ENCODE results near the gene MYRF.

The MYRF gene

GRCh38 chr11:61832207-61832606, 79.8 kb downstream of the MYRF start:
- no peak for DNase-seq (ENCODE audit: insufficient read length, low spot score)
- FAIRE-seq, result no peak
- TF ChIP-seq CTCF (IDR thresholded peaks at IDR 0.05; ENCODE audit: insufficient read depth, missing control alignments), result no peak

- DNase-seq (ENCODE audit: insufficient read length, low spot score) (no peak), FAIRE-seq (no peak)
- no peak for TF ChIP-seq CTCF (IDR thresholded peaks at IDR 0.05; ENCODE audit: insufficient read depth, missing control alignments)
These were observed 80.3 kb downstream of the MYRF start for GRCh38 chr11:61832754-61833153.

GRCh38 chr11:61833471-61833870, 81.0 kb downstream of the MYRF start:
- DNase-seq (ENCODE audit: insufficient read length, low spot score) (no peak), FAIRE-seq (no peak)
- no peak for TF ChIP-seq CTCF (IDR thresholded peaks at IDR 0.05; ENCODE audit: insufficient read depth, missing control alignments)

GRCh38 chr11:61833926-61834277, 81.5 kb downstream of the MYRF start:
- FAIRE-seq (no peak), DNase-seq (ENCODE audit: insufficient read length, low spot score) (no peak)
- no peak for TF ChIP-seq CTCF (IDR thresholded peaks at IDR 0.05; ENCODE audit: insufficient read depth, missing control alignments)

GRCh38 chr11:61834278-61835048, 82.0 kb downstream of the MYRF start:
- TF ChIP-seq CTCF (IDR thresholded peaks at IDR 0.05; ENCODE audit: insufficient read depth, missing control alignments), result no peak
- DNase-seq (ENCODE audit: insufficient read length, low spot score), result no peak
- FAIRE-seq, result no peak

GRCh38 chr11:61836193-61836592, 83.8 kb downstream of the MYRF start:
- DNase-seq (ENCODE audit: insufficient read length, low spot score), result no peak
- no peak for FAIRE-seq
- TF ChIP-seq CTCF (IDR thresholded peaks at IDR 0.05; ENCODE audit: insufficient read depth, missing control alignments), result no peak

- no peak for TF ChIP-seq CTCF (IDR thresholded peaks at IDR 0.05; ENCODE audit: insufficient read depth, missing control alignments)
- no peak for DNase-seq (ENCODE audit: insufficient read length, low spot score)
- FAIRE-seq, result no peak
These were observed 85.1 kb downstream of the MYRF start for GRCh38 chr11:61837411-61838005.

Data from D721Med (cell line).